HG03039 (cell line): ENCODE measurements around the gene FBXW4.

Source experiments
- ATAC-seq: cut with Tn5 transposase; IDR thresholded peaks from one replicate; pipeline ENCODE4 v1.9.1; 2021; ENCODE audit warnings: mild to moderate bottlenecking, moderate library complexity; ENCODE audit not compliant: unreplicated experiment

FBXW4 gene, protein sequence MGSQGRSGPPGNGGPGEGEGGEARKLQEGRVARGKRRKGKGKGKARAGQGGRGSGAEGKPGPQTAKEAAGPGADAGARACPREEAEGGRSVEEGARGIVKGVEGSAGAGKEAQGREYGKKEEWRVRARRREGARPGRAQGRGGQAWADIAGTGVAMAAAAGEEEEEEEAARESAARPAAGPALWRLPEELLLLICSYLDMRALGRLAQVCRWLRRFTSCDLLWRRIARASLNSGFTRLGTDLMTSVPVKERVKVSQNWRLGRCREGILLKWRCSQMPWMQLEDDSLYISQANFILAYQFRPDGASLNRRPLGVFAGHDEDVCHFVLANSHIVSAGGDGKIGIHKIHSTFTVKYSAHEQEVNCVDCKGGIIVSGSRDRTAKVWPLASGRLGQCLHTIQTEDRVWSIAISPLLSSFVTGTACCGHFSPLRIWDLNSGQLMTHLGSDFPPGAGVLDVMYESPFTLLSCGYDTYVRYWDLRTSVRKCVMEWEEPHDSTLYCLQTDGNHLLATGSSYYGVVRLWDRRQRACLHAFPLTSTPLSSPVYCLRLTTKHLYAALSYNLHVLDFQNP

GRCh38 chr10:101694674-101695403 is at the start of gene FBXW4:
FBXW4 (minus strand) TSS chr10:101695170; CDS start chr10:101695105, 65 bp downstream.
- peak; percentile 73 for ATAC-seq

- no peak for ATAC-seq
These were observed 49.3 kb upstream of the FBXW4 start for GRCh38 chr10:101744267-101744666.

DNA sequence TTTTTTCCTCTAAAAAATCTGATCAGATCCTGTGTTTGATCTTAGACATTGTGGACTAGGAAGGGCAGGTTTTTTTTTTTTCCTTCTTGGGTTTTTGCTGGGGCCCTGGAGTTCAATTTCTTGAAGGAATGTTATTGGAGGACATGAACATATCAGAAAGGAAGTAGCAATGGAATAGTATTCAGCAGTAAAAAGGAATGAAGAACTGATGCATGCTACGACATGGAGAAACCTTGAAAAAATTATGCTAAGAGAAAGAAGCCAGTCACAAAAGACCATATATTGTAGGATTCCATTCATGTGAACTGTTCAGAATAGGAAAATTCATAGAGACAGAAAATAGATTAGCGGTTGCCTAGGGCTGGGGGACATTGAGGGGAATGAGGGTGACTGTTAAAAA is 47.0 kb upstream of the FBXW4 start:
- ATAC-seq: no peak

DNA sequence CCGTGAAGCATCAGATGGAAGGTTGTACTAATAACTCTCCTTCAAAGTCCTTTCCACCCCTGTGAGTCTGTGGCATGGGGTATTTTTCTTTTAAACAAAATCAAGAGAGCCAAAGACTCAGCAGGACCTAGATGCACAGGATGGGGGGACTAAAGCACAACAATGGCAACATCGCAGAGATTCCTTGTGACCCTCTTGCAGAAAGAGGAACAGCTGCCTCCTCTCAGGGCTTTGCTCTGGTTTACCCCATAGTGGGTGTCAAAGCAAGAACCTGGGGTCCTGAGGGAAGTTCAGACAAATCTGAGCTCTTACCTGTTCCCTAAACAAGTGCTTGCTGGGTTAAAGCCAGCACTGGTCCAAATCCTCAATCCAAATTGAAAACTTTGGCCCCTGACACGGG is 41.7 kb upstream of the FBXW4 start:
- no peak for ATAC-seq

DNA sequence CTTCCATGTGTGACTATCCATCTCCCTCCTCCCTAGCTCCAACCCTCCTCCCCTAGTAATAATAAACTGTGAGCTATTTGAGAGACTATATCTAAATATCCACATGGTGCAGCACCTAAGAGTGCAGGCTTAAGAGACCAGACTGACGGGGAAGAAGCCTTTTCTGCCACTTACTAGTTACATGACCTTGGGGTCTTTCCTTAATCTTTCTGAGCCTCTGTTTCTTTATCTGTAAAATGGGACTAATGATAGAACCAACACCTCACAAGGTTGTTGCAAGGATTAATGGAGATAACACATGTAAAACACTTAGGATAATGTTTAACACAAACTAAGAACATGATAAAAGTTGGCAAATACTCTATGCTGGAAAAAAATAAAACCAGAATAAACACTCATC is 37.1 kb upstream of the FBXW4 start:
- ATAC-seq: no peak

GRCh38 chr10:101726115-101726387 is 31.1 kb upstream of the FBXW4 start:
- no peak for ATAC-seq

DNA sequence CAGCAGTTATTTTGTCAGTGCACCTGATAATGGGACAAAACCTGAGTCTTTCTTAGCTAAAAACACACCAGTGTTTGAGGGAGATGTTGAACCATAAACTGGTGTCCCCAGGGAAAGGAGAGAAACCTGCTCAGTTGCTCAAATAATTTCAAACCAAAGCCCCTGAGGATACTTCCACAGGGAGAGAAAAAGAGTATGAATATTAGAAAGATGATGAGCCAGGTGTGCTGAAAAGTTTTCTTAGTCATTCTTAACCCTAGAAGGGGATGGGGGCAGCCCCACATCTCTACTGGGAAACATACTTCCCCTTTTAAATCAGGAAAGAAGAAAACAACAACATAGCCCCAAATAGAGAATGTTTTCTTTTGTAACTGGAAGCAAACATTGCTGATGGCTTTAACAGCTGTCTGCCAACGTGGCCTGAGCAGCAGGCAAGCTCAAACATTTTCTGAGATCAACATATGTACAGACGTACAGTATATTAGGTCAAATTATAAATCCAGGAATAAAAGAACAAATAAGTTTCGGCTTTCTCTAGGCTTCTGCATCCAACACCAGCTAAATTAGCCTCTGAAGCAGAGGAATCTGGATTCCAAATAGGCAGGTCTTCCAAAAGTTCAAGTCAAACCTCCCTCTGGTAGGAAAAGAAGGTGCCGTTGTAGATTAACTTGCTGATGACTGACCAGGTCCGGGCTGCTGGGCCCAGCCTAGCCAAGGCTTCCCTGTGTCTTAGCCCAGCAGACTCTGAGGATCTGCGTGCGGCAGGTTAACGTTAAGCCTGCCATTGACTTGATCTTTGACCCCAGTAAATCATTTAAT is 30.5 kb upstream of the FBXW4 start:
- no peak for ATAC-seq

DNA sequence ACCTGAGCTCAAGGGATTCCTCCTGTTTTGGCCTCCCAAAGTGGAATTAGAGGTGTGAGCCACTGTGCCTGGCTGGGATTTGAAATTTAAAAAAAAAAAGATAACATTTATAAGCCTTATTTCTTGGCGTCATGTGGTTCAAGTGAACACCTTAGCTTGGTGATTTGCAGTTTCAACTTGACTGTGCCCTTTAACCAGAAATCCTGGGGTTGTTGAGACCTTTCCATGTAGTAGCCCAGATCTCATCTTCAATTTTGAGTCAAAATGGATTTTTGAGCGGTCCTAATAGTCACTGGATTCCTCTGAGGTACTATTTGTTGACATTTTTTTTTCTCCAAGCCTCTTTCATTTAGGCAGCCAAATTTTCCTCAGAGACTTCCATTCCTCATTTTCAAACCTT is 29.5 kb upstream of the FBXW4 start:
- ATAC-seq: no peak

DNA sequence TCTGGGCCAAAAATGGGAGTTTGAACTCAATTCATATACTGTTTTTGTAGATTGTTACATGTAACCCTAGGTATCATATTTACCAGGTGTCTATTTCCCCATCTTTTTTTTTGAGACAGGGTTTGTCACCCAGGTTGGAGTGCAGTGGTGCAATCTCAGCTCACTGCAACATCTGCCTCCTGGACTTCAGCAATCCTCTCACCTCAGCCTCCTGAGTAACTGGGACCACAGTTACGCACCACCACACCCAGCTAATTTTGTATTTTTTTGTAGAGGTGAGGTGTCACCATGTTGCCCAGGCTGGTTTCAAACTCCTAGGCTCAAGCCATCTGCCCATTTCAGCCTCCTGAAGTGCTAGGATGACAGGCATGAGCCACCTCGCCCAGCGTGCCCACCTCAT is 28.2 kb upstream of the FBXW4 start:
- no peak for ATAC-seq

- no peak for ATAC-seq
These were observed 26.8 kb upstream of the FBXW4 start for GRCh38 chr10:101721806-101722205.

DNA sequence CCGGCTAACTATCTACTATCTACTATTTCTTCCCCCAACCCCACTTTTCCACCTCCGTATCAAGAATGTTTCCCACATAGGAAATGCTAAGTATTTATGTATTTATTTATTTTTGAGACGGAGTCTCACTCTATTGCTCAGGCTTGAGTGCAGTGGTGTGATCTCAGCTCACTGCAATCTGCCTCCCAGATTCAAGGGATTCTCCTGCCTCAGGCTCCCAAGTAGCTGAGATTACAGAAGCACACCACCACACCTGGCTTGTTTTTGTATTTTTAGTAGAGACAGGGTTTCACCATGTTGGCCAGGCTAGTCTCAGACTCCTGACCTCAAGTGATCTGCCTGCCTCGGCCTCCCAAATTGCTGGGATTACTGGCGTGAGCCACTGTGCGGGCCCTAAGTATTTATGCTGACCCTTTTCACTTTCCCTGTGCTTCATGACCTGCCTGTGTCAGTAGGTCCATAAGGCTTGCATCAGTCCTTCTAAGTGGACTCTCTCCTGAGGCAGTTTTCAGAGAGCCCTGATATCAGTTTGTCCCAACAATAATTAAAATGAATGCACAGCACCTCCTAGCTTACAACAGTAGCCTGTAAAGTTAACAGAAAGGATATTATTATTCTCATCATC is 25.7 kb upstream of the FBXW4 start:
- no peak for ATAC-seq

DNA sequence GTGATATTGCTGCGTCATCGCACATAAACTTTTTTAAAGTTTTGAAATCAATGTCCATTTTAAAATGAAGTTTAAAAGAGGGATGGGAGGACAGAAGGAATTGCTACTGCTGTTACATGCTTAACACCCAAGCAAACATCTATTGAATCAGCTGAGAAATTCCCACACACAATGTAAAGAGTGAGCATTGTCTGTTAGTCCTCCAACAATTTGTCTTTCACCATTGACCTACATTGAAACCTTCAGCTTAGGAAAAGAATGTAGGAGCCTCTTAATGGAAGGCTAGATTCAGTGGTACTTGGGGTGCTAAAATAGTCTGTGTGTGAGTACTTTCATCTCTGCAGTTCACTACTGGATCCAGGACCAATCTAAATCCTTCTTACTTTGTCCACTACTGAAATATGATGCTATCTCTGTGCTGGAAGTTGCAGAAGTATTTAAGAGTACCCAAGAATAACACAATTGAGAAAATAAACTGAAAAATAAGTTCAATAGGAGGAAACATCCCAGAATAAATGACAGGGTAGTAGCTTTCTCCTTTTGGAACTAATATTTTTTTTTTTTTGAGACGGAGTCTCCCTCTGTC is 23.8 kb upstream of the FBXW4 start:
- no peak for ATAC-seq

DNA sequence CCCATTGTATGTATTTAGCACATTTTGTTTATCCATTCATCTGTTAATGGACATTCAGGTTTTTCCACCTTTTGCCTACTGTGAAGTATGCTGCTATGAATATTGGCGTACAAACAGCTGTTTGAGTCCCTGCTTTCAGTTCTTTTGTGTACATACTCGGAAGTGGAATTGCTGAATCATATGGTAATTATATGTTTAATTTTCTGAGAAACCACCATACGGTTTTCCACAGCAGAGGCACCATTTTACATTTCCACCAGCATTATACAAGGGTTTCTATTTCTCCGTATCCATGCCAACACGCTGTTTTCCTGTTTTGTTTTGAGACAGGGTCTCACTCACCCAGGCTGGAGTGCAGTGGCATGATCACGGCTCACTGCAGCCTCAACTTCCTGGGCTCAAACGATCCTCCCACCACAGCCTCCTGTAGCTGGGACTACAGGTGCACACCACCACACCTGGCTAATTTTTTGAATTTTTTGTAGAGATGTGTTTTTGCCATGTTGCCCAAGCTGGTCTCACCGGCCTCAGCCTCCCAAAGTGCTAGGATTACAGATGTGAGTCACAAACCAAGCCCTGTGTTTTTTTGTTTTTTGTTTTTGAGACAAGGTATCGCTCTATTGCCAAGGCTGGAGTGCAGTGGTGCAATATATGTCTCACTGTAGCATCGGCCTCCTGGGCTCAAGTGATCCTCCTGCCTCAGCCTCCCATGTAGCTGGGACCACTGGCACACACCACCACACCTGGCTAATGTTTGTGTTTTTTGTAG is 22.1 kb upstream of the FBXW4 start:
- ATAC-seq: no peak

GRCh38 chr10:101712997-101713396 is 18.0 kb upstream of the FBXW4 start:
- no peak for ATAC-seq

DNA sequence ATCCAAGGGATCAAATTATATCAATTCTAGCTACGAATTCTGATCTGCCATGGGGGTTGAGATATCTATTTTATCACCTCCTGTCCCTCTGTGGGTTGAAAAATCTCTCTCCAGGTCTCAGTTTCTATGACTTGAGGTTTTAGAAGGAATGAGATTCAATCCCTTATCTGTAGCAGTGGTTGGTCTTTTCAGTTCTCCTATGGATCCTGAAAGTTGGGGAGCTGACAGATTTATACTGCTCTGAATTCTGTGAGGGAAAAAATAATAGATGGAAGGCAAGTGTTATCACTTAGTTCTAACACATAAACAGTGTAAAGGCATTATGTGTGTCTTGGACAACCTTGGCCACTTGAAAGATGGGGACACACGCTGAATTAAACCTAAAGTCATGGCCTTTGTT is 15.8 kb upstream of the FBXW4 start:
- ATAC-seq: no peak

- ATAC-seq: no peak
These were observed 15.2 kb upstream of the FBXW4 start for GRCh38 chr10:101710059-101710695.

GRCh38 chr10:101709359-101710058 is 14.5 kb upstream of the FBXW4 start:
- no peak for ATAC-seq

GRCh38 chr10:101708870-101709269 is 13.9 kb upstream of the FBXW4 start:
- ATAC-seq: no peak

GRCh38 chr10:101708073-101708472 is 13.1 kb upstream of the FBXW4 start:
- ATAC-seq: no peak
